ENCODE results near the gene GLRB. TPM values are rescaled to one million over a fixed set of nuclear protein-coding genes. Genes with fewer than 3 reads are reported as not detected.

GLRB gene
- total and polyA plus RNA-seq, 2 donors (not counting 1 experiment from before 2014, with no cell fraction given), result not detected

DNA sequence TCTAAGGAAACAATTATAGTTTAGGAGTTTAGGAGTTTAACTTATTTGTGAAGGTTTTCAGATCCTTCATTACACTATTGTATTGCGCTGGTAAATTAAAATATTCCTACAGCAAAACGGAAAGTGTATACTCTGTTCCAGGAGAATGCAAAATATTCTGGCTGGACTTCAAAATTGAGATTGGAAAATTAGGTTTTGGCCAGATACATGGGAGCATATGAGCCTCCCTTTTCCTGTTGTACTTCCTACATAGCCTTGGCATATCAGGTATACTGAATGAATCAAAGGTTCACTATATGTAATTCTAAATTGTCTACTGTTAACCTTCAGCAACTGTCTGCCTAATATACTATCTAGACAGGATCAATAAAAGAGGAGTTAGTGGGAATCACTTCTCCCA lies 119.4 kb downstream of the GLRB start:
- H3K27me3 ChIP-seq (replicated peaks in 1 of 4; ENCODE audit: control extremely low read depth in 1 of 4, control insufficient read depth in 3 of 4, insufficient read depth in 4 of 4, low read length in 3 of 4), result no peaks in the 10 kb centered on the region
- H3K9me3 ChIP-seq (ENCODE audit: control extremely low read depth in 1 of 3, control insufficient read depth in 2 of 3, insufficient read depth in 1 of 3, low read length in 2 of 3), result no peaks in the 10 kb centered on the region
- H3K4me1 ChIP-seq (ENCODE audit: control insufficient read depth in 2 of 2, insufficient read depth in 2 of 2, low read length in 2 of 2), result no peaks in the 10 kb centered on the region
- no peak overlapping the region for H3K27ac ChIP-seq (ENCODE audit: low read length in 2 of 2)
- H4K20me1 ChIP-seq (ENCODE audit: control insufficient read depth, insufficient read depth, low read length, poor library complexity, severe bottlenecking), result no peaks in the 10 kb centered on the region
- Mint-ChIP-seq H3K4me1 (no peaks in the 10 kb centered on the region), H3K27me3 (no peaks in the 10 kb centered on the region), H3K27ac (no peak overlapping the region), H3K9me3 (ENCODE audit: insufficient read depth) (no peaks in the 10 kb centered on the region), H3K4me3 (no peak overlapping the region)
- intact Hi-C loops (cut with micrococcal nuclease), result no loop called here
- POLR2A ChIA-PET, result no interaction called here
- H3K4me3 ChIP-seq (ENCODE audit: control extremely low read depth in 1 of 5, extremely low read depth in 1 of 5, insufficient read depth in 1 of 5, low read depth in 2 of 5, low read length in 4 of 5), result no peak overlapping the region
- H3K36me3 ChIP-seq (replicated peaks in 1 of 2; ENCODE audit: control extremely low read depth in 1 of 2, control insufficient read depth in 1 of 2, extremely low read depth in 1 of 2, insufficient read depth in 2 of 2, low read length in 1 of 2), result no peaks in the 10 kb centered on the region
- DNase-seq (no peak), ATAC-seq (ENCODE audit: low read depth) (no peak)
- WGBS (ENCODE audit: insufficient coverage), result no CpG with 5 or more reads among the region's 2 CpGs
- H2AFZ ChIP-seq (ENCODE audit: insufficient read depth, low read depth, low read length, poor library complexity, severe bottlenecking), result no peak overlapping the region
- CTCF ChIA-PET, result no interaction called here
- H3K4me2 ChIP-seq (replicated peaks; ENCODE audit: low read depth, low read length, poor library complexity, severe bottlenecking), result no peak overlapping the region
- no peaks in the 10 kb centered on the region for H3K79me2 ChIP-seq (ENCODE audit: control insufficient read depth, insufficient read depth, low read length)
- no peak overlapping the region for H3K9ac ChIP-seq (ENCODE audit: low read length)
- TF ChIP-seq EZH2 (IDR thresholded peaks at IDR 0.05; ENCODE audit: borderline replicate concordance, insufficient read depth, low read depth, low read length, poor library complexity, severe bottlenecking), result no peak
- TF ChIP-seq, protein P1, sequence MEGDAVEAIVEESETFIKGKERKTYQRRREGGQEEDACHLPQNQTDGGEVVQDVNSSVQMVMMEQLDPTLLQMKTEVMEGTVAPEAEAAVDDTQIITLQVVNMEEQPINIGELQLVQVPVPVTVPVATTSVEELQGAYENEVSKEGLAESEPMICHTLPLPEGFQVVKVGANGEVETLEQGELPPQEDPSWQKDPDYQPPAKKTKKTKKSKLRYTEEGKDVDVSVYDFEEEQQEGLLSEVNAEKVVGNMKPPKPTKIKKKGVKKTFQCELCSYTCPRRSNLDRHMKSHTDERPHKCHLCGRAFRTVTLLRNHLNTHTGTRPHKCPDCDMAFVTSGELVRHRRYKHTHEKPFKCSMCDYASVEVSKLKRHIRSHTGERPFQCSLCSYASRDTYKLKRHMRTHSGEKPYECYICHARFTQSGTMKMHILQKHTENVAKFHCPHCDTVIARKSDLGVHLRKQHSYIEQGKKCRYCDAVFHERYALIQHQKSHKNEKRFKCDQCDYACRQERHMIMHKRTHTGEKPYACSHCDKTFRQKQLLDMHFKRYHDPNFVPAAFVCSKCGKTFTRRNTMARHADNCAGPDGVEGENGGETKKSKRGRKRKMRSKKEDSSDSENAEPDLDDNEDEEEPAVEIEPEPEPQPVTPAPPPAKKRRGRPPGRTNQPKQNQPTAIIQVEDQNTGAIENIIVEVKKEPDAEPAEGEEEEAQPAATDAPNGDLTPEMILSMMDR (IDR thresholded peaks at IDR 0.05), result no peak

DNA sequence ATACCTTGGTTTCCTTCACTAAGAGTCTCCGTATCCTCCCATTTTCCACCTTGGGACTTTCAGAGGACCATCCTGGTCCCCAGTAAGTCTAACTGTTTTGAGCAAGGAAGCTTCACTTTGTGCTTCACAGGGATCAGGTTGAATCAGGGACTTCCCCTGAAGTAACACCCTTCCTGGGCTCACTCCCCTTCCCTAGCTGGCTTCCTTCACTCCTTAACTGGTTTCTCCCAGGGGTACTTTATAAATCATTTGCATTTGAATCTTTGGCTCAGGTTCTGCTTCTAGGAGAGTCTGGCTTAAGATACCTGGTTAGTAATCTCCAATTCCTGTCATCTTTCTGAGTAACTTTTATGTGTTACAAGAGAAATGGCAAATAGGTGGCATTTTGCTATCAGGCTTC lies 120.1 kb downstream of the GLRB start:
- H3K4me1 ChIP-seq (ENCODE audit: control insufficient read depth in 2 of 2, insufficient read depth in 2 of 2, low read length in 2 of 2), result no peaks in the 10 kb centered on the region
- no peak for ATAC-seq (ENCODE audit: low read depth)
- no peak overlapping the region for H3K27ac ChIP-seq (ENCODE audit: low read length in 2 of 2)
- no peaks in the 10 kb centered on the region for H3K9me3 Mint-ChIP-seq (ENCODE audit: insufficient read depth)
- no peaks in the 10 kb centered on the region for H3K79me2 ChIP-seq (ENCODE audit: control insufficient read depth, insufficient read depth, low read length)
- no peaks in the 10 kb centered on the region for H3K27me3 ChIP-seq (replicated peaks in 1 of 4; ENCODE audit: control extremely low read depth in 1 of 4, control insufficient read depth in 3 of 4, insufficient read depth in 4 of 4, low read length in 3 of 4)
- H3K9ac ChIP-seq (ENCODE audit: low read length), result no peak overlapping the region
- H3K4me3 ChIP-seq (ENCODE audit: control extremely low read depth in 1 of 5, extremely low read depth in 1 of 5, insufficient read depth in 1 of 5, low read depth in 2 of 5, low read length in 4 of 5), result no peak overlapping the region
- no peak for DNase-seq
- H3K36me3 ChIP-seq (replicated peaks in 1 of 2; ENCODE audit: control extremely low read depth in 1 of 2, control insufficient read depth in 1 of 2, extremely low read depth in 1 of 2, insufficient read depth in 2 of 2, low read length in 1 of 2), result no peaks in the 10 kb centered on the region
- no peaks in the 10 kb centered on the region for H3K4me1 Mint-ChIP-seq
- H2AFZ ChIP-seq (ENCODE audit: insufficient read depth, low read depth, low read length, poor library complexity, severe bottlenecking), result no peak overlapping the region
- intact Hi-C loops (cut with micrococcal nuclease), result no loop called here
- H3K27ac Mint-ChIP-seq, result no peak overlapping the region
- H3K27me3 Mint-ChIP-seq, result no peaks in the 10 kb centered on the region
- H3K4me3 Mint-ChIP-seq, result no peak overlapping the region
- POLR2A ChIA-PET, result no interaction called here
- no peak overlapping the region for H3K4me2 ChIP-seq (replicated peaks; ENCODE audit: low read depth, low read length, poor library complexity, severe bottlenecking)
- TF ChIP-seq, protein P1 (IDR thresholded peaks at IDR 0.05), result no peak
- TF ChIP-seq EZH2 (IDR thresholded peaks at IDR 0.05; ENCODE audit: borderline replicate concordance, insufficient read depth, low read depth, low read length, poor library complexity, severe bottlenecking), result no peak
- no peaks in the 10 kb centered on the region for H3K9me3 ChIP-seq (ENCODE audit: control extremely low read depth in 1 of 3, control insufficient read depth in 2 of 3, insufficient read depth in 1 of 3, low read length in 2 of 3)
- WGBS (ENCODE audit: insufficient coverage), result 100% methylated on average over 1 of the region's 1 CpG
- CTCF ChIA-PET, result no interaction called here
- no peaks in the 10 kb centered on the region for H4K20me1 ChIP-seq (ENCODE audit: control insufficient read depth, insufficient read depth, low read length, poor library complexity, severe bottlenecking)
